HL-60/S4 (cell line): ENCODE data around the gene SLC6A17.

Experiments
- in situ Hi-C: fragments of 300-500 bp; cut with MboI; formaldehyde crosslinking; loops from 2 replicates; pipeline ENCODE4 v1.14.3; 2022; ENCODE audit warnings: low sequenced_read_pairs

Gene SLC6A17

GRCh38 chr1:110235834-110236682 lies 85.8 kb downstream of the SLC6A17 start:
- in situ Hi-C loops, result no loop called here

DNA sequence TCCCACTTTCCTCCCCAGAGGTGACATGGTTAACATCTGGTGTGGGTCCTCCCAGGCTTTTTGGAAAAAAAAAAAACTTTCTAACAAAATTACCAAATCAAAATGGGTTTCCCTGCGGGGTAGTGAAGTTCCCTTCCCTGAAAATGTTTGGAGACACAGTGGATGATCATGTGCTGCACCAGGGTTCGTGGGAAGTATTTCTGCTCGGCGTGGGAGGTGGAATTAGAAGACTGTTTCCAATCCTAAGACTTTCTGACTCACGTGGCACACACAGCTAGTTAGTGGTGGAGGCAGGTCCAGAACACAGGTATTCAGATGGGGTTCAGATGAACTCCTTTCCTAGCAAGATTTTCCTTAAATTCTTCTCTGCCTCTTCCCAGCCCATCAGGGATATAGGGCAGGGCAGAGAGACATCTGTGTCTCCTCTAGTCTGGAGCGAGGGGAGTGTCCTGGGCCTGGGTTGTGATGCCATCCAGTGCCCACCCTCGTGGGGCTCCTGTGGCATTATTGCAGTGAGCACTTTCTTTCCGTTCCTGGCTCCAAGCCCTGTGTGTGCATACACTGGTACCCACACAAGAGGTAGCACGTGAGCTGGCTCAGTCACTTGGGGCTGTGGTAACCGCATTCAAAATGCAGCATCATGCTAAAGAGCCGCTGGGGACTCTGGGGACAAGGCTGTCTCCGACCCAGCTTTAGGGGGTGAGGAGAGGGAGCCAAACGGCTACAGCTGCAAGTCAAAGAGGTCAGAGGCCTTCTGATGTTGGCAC lies 87.3 kb downstream of the SLC6A17 start:
- in situ Hi-C loops, result no loop called here

- in situ Hi-C loops, result no loop called here
Measured at GRCh38 chr1:110239441-110240430, 89.4 kb downstream of the SLC6A17 start.

- in situ Hi-C loops, result no loop called here
Measured at GRCh38 chr1:110240476-110241210, 90.3 kb downstream of the SLC6A17 start.

DNA sequence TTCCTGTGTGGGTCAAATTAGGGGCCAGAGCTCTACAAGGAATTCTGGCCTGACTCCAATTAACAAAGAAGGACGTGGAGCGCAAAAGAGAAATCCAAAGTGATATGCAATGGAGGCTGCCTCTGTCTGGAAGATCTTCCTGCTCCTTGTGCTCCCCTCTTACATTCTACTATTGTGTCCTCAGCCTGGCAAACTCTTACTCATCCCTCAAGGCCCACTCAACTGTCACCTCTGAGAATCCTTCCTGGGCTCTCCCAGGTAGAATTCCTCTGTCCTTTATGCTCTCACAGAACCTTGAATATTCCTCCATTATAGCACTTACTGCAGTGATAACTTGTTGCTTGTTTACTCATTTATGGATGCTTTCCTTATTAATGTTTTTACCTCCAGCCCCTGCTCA lies 91.2 kb downstream of the SLC6A17 start:
- in situ Hi-C loops, result no loop called here

DNA sequence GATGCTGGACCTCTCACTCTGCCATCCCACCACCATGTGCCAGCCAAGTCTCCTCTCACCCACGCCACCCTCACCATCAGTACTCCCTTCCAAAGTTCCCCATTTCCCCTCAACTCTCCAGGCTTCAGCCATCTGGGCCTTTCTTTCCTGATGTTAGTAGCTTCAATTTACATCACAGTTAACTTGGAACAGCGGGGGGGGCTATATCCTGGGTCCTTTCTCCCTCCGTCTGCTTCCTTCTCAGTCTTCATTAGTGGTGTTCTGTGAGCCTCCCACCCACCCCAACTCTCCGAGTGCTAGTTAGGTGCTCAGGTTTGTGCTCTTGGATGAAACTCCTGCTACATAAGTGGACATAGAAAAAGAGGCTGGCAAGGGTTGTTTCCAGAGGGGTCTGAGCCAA lies 91.8 kb downstream of the SLC6A17 start:
- in situ Hi-C loops, result no loop called here

DNA sequence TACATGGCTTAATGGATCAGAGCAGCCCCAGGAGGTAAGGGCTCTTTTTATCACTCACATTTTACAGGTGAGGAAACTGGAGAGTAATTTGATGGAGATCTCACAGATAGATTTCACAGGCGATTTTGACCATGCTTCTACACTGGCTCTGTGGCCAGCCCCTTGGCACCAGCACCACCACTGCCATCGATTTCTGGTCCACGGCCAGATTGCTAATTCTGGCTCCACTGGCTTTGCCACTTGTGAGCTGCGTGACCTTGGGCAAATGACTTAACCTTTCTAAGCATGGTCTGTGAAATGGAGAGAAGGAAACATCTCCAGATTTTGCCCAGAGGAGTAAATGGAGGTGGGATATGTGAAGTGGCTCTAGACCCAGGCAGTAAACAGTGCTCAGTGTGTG lies 92.4 kb downstream of the SLC6A17 start:
- in situ Hi-C loops, result no loop called here

DNA sequence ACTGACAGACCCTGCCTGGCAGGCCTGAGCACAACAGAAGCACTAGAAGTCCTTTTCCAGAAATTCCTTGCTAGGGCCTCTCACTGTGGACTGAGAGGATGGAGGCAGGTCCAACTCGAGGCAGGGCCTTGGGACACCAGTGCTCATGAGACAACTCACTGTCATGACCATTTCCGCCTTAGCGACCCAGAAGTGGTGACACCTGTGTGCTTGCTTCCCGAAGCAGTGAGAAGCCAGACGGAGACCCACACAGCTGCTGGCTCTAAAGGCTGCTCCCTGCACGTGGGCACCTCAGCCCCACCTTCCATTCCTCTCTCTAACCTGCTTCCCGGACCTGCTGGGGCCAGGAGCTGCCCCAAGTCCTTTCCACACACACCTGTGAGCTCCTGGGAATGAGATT lies 92.9 kb downstream of the SLC6A17 start:
- in situ Hi-C loops, result no loop called here

GRCh38 chr1:110243574-110243973 lies 93.3 kb downstream of the SLC6A17 start:
- in situ Hi-C loops, result no loop called here

DNA sequence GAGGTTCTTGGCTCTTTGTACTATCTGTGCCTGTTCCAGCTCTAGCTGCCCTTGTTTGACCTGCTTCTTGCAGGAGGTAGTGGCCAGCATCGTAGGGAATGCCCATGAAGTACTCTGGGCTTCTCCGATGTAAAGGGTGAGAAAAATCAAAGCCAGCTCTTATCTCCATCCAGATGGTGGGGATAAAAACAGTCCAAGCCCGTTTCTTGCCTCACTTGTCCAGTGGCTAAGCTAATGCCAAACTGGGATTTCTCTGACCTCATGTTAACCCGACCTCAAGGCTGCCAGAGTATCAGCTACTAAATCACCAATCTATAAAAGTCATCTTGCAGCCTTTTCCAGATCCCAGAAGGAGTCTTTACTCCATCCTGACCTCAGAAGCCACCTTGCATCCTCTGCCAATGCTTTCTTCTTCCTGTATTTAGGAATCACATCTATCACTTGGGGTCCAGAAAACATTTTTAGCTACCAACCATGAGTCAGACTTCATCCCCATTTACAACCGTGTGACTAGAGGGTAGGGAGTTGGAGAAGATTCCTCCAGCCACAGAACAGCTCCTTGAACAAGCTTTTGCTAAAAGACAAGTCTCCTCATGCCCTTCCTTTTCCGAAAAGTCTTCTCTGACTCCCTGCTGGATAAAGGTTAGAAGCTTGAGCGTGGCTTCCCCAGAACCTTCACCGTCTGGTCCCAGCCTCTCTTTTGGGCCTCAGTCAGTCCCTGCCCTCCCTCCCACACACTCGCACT lies 95.8 kb downstream of the SLC6A17 start:
- in situ Hi-C loops, result no loop called here

DNA sequence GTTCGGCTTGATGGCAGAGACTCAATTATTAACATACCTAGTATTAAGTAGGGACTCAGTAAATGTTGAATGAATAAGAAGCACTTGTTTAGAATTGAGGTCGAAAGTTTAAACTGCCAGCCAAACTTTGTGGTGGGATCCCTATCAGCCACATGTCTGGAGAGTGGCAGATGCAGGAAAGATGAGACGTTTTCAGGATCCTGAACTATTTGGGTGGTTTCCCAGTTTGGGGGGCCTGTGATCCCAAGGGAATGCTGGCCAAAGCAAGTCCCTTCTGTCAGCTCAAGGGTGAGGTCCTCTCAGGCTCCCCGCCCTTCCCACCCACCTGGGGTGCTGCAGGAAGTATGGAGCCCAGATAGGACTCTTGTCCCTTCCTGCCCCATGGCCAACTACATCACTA lies 98.5 kb downstream of the SLC6A17 start:
- in situ Hi-C loops, result no loop called here

DNA sequence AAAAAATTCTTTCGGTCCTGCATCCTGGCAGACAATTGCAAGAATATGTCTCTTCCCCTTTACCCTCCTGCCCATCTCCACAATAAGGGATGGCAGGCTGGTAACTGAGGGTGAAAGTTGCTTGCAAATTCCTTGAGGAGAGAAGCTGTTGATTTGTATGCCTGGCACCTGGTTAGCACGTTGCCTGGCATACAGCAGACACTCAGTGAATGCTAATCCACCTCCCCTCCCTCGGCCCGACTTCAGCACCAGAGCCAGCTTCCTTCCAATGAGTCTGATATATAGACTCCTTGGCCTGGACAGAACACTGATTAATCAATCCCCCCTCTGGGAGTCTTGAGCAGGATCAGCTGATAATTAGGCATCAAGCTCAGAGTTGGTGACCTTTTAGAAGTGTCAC lies 99.0 kb downstream of the SLC6A17 start:
- in situ Hi-C loops, result no loop called here

DNA sequence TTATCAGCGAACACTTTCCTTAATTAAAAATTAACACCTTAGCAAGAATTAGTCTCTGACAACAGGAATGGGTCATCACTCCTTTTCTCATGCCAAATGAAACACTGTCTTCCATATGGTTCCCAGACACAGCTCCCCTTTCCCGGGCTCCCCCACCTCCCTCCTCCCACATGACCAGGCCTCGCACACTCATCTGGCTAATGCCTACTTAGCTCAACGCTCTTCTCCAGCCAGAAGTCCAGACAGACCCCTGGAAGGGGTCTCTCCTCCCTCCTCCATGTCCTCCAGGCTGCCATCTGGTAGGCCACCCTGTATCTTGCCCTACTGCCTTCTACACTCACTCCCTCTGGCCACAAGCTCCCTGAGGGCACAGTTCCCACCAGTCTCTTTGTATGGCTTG lies 99.7 kb downstream of the SLC6A17 start:
- in situ Hi-C loops, result no loop called here

DNA sequence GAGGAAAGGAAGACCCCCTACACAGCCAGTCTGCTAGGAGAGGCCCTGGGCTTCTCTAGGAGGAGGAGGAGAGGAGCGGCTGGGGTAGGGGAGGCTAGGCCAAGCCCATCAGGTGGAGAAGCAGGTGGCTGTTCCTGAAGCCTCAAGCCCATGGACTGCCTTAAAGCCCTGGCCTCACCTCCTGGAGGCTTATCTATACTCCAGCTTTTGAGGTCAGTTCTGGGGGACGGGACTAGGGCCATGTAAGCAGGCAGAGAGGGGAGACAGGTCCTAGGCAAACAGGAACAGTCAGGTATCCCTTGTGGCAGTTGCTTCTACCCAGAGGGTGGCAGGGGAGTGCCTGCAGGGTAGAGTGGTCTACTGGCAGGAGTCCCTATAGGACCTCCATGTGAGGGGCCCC lies 100.5 kb downstream of the SLC6A17 start:
- in situ Hi-C loops, result no loop called here
